Skeletal muscle satellite cell (primary cell): Measurements from ENCODE around the gene TARM1. TPM values are rescaled to one million over a fixed set of nuclear protein-coding genes. Genes with fewer than 3 reads are reported as not detected.

Experiments
- H3K27me3 ChIP-seq: 2 replicates; pipeline ENCODE4 v1.7.0; 2013; ENCODE audit warnings: low read length; ENCODE audit not compliant: control insufficient read depth, insufficient read depth
- H3K36me3 ChIP-seq: 2 replicates; pipeline ENCODE4 v1.7.0; 2013; ENCODE audit warnings: mild to moderate bottlenecking, control low read depth, low read length; ENCODE audit not compliant: insufficient read depth
- H3K4me1 ChIP-seq: 2 replicates; pipeline ENCODE4 v1.7.0; 2013; ENCODE audit warnings: low read length; ENCODE audit not compliant: control insufficient read depth, insufficient read depth
- H3K4me2 ChIP-seq: 2 replicates; pipeline ENCODE4 v1.7.0; 2013; ENCODE audit warnings: mild to moderate bottlenecking, low read length
- H3K4me3 ChIP-seq: 2 replicates; pipeline ENCODE4 v1.7.0; 2013; ENCODE audit warnings: low read length
- H3K9ac ChIP-seq: 2 replicates; pipeline ENCODE4 v1.7.0; 2013; ENCODE audit warnings: mild to moderate bottlenecking, low read depth, low read length, moderate library complexity
- H3K9me3 ChIP-seq: replicated peaks from 2 replicates; pipeline ENCODE4 v1.7.0; 2013; ENCODE audit warnings: mild to moderate bottlenecking, control low read depth, low read length
- small RNA-seq: library from RNA; depleted of rRNA; stranded (forward); fragments of <200 nt; gene quantifications from one replicate; pipeline ENCODE3, GENCODE V24; 2012

TARM1 gene

DNA sequence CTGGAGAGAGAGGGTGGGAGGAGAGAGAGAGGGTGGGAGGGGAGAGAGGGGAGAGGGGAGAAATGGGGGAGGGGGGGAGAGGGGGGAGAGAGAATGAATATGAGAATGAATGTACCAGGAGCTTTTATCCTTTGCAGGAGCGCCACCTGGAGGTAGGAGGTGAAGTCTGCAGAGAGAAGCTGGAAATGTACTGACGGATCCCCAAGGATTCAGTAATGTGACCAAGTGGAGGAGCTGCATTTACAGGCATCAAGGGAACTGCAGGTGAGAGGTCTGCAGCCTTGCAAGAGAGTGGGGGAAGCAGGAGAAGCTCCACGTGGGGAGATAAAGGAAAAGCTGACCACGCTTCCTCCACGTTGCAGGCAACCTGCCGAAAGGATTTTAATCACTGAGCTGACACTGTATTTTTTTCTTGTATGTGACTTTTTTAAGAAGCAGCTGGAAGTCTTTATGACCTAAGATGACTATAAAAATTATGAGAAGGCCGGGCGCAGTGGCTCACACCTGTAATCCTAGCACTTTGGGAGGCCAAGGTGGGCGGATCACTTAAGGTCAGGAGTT, 51.2 kb downstream of the TARM1 start:
- no peaks in the 10 kb centered on the region for H3K36me3 ChIP-seq
- H3K9me3 ChIP-seq: no peaks in the 10 kb centered on the region
- H3K9ac ChIP-seq: no peak overlapping the region
- no peak overlapping the region for H3K4me2 ChIP-seq
- peaks cover 4% of the 10 kb centered on the region for H3K4me1 ChIP-seq
- peaks cover 5% of the 10 kb centered on the region for H3K27me3 ChIP-seq
- H3K4me3 ChIP-seq: no peak overlapping the region

DNA sequence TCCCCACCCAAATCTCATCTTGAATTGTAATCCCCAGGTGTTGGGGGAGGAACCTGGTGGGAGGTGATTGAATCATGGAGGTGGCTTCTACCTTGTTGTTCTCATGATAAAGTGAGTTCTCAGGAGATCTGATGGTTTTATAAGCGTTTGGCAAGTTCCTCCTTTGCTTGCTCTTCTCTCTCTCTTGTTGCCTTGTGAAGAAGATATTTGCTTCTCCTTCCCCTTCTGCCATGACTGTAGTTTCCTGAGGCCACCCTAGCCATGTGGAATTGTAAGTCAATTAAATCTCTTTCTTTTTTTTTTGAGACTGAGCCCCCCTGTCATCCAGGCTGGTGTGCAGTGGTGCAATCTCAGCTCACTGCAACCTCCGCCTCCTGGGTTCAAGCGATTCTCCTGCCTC, 51.9 kb downstream of the TARM1 start:
- no peak overlapping the region for H3K9ac ChIP-seq
- H3K4me3 ChIP-seq: no peak overlapping the region
- H3K36me3 ChIP-seq: no peaks in the 10 kb centered on the region
- no peaks in the 10 kb centered on the region for H3K9me3 ChIP-seq
- H3K4me2 ChIP-seq: no peak overlapping the region
- H3K27me3 ChIP-seq: peaks cover 5% of the 10 kb centered on the region
- no peaks in the 10 kb centered on the region for H3K4me1 ChIP-seq

GRCh38 chr19:54026656-54027055, 54.5 kb downstream of the TARM1 start:
- Histone ChIP-seq H3K4me2 (no peak overlapping the region), H3K27me3 (peaks cover 5% of the 10 kb centered on the region), H3K4me1 (peaks cover 5% of the 10 kb centered on the region), H3K4me3 (no peak overlapping the region), H3K36me3 (no peaks in the 10 kb centered on the region), H3K9ac (no peak overlapping the region), H3K9me3 (no peaks in the 10 kb centered on the region)

GRCh38 chr19:54024660-54025059, 56.5 kb downstream of the TARM1 start:
- H3K36me3 ChIP-seq: no peaks in the 10 kb centered on the region
- no peak overlapping the region for H3K4me2 ChIP-seq
- no peaks in the 10 kb centered on the region for H3K9me3 ChIP-seq
- peaks cover 5% of the 10 kb centered on the region for H3K27me3 ChIP-seq
- H3K4me1 ChIP-seq: peaks cover 14% of the 10 kb centered on the region
- H3K4me3 ChIP-seq: no peak overlapping the region
- no peak overlapping the region for H3K9ac ChIP-seq

- H3K36me3 ChIP-seq: no peaks in the 10 kb centered on the region
- no peak overlapping the region for H3K9ac ChIP-seq
- H3K4me1 ChIP-seq: peaks cover 17% of the 10 kb centered on the region
- peaks cover 5% of the 10 kb centered on the region for H3K27me3 ChIP-seq
- H3K9me3 ChIP-seq: no peaks in the 10 kb centered on the region
- no peak overlapping the region for H3K4me3 ChIP-seq
- H3K4me2 ChIP-seq: no peak overlapping the region
Observed at GRCh38 chr19:54023191-54023590, 58.0 kb downstream of the TARM1 start.

GRCh38 chr19:54021932-54022331, 59.2 kb downstream of the TARM1 start:
- H3K9me3 ChIP-seq: no peaks in the 10 kb centered on the region
- no peak overlapping the region for H3K9ac ChIP-seq
- no peak overlapping the region for H3K4me2 ChIP-seq
- no peak overlapping the region for H3K4me3 ChIP-seq
- H3K27me3 ChIP-seq: peaks cover 4% of the 10 kb centered on the region
- peaks cover 17% of the 10 kb centered on the region for H3K4me1 ChIP-seq
- H3K36me3 ChIP-seq: no peaks in the 10 kb centered on the region

DNA sequence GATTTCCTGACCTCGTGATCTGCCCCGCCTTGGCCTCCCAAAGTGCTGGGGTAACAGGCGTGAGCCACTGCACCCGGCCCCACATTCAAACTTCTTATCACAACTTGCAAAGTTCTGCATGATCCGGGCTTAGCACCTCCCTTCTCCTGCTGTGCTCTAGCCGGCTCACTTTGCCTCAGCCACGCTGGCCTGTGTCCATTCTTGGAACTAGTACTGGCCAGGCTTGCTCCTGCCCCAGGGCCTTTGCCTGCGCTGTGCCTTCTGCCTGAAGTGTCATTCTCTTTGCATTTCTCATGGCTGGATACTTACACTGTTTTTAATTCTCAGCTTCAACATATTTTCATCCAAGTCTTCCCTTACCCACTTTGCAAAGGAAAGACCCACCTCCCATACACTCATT, 59.8 kb downstream of the TARM1 start:
- H3K4me1 ChIP-seq: peaks cover 17% of the 10 kb centered on the region
- H3K27me3 ChIP-seq: no peaks in the 10 kb centered on the region
- H3K9ac ChIP-seq: no peak overlapping the region
- no peak overlapping the region for H3K4me2 ChIP-seq
- H3K4me3 ChIP-seq: no peak overlapping the region
- no peaks in the 10 kb centered on the region for H3K9me3 ChIP-seq
- no peaks in the 10 kb centered on the region for H3K36me3 ChIP-seq

Small RNA genes lying within 50 kb of the gene (small RNA-seq; reads per million reads assigned to genes)
- gene AC012314.20: not detected
